HG03378 (cell line): Measurements from ENCODE around the gene CHID1.

ENCODE experiments used
- ATAC-seq: cut with Tn5 transposase; IDR thresholded peaks from one replicate; pipeline ENCODE4 v1.9.1; 2021; ENCODE audit warnings: mild to moderate bottlenecking, moderate library complexity; ENCODE audit not compliant: unreplicated experiment

The CHID1 gene

DNA sequence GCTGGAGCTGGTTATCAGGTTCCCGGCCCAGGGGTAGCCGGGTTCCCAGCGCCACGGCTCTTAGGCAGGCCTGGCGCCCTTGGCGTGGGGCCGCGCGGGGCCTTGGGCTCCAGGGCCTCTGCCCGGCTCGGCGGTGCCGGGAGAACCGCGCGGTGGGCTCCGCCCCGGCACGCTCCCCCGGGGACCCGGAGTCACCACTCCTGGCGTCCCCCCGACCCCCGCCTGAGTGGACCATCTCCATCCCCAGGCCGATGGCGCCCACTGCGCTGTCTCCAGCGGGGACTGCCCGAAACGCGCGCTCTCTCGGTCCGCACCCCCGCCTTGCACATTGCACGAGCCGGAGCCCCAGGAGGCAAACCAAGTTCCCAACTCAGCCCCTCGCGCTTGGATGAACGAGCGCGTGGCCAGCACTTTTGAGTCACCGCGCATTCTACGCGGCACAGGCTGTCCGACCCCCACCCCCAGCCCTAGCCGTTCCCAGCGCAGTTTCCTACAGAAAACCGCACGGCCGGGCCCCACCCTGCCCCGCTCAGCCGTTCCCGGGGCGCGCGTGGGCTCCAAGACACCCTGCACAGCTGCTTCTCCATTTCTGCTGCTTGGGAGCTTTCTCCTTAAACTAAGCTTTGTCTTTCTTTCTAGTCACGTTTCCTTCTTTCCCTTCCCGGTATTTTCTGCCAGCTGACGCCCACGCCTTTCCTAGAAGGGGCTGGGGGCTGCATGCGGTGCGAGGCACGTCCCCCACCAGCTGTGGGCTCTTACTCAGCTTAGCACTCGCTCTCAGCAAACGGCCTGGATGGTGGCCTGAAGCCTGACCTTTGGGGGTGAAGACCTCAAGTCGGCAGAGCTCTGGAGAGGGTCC, 650 bp upstream of the CHID1 start:
- ATAC-seq: no peak

DNA sequence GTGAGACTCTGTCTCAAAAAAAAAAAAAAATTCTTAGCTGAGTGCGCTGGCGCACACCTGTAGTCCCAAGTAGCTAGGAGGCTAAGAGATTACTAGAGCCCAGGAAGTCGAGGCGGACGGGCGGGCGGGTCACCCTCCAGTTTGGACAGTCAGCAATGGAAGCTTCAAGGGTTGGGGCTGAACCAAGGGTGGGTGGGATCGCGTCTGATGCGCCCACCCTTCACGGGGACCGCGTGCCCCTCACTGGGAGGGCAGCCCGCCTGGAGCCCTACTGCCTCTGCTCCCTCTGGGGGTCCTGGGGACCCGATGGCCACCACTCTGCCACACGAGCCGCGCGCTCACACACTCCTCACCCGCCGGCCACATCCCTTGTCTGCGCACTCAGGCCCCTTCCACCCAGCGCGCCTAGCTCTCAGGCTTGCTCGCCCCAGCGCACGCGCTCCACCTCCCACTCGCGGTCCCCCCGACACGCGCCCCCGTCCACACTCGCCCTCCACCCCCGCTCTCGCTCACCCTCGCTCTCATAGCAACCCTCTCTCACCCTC, 494 bp downstream of the CHID1 start:
- ATAC-seq: no peak

DNA sequence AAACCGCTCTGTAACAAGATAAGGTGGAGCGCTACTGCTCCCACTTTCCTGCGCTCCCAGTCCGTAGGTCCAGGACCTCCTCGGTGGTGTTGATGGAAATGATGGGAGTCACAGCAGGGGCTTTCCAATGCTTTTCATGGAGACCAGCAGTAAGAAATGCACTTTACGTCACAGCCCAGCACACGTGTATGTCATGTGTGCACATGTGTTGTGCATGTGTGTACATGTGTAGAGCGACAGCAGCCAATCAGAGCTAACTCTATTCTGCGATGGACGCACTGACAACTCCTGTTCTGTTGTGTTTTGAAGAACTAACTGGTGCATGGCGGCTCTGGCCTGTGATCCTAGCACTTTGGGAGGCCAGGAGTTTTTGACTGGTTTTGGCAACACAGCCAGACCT, 1.2 kb downstream of the CHID1 start:
- ATAC-seq: no peak

DNA sequence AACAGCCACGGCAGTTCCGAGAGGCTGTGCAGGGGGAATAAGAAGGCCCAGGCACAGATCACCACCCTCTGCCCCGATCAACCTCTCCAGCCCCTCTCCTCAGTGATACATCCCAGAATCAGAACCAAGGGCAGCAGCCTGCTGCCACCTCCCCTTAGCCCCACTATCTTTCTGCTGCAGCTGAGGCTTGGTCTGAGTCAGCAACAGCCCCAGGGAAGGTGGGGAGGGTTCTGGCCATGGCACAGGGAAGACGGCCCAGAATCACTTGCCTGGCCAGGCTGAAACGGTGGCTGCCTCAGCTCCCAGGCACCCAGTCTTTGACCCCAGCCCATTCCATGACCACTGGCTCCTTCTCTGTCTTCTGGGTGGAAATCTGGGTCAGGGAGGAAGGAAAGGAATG, 2.3 kb downstream of the CHID1 start:
- no peak for ATAC-seq

DNA sequence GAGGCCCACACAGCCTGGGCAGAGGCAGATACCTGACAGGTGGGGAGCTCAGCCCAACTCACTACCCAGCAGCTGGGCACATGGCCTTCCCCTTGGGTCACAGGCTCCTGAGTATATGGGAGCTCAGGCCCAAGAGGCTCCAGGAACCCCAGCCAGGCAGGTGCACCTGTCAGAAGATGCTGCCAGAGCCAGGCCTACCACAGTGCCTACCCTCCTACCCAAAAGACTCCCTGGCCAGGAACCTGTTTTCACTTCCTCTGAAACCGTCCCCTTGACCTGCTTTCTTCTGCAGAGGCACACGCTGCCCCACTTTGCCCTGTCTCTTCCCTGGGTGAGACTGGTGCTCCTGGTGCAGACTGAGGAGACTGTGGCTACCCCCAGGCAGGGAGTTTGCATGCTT, 2.9 kb downstream of the CHID1 start:
- no peak for ATAC-seq

DNA sequence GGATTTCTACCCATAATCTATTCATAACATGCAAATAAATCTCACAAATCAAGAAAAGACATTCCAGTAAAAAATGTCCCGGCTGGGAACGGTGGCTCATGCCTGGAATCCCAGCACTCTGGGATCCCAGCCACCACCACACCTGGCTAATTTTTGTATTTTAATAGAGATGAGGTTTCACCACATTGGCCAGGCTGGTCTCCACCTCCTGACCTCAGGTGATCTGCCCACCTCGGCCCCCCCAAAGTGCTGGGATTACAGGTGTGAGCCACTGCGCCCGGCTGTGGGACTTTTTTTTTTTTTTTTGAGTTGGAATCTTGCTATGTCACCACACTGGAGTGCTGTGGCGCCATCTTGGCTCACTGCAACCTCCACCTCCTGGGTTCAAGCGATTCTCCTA, 4.7 kb downstream of the CHID1 start:
- ATAC-seq: no peak

DNA sequence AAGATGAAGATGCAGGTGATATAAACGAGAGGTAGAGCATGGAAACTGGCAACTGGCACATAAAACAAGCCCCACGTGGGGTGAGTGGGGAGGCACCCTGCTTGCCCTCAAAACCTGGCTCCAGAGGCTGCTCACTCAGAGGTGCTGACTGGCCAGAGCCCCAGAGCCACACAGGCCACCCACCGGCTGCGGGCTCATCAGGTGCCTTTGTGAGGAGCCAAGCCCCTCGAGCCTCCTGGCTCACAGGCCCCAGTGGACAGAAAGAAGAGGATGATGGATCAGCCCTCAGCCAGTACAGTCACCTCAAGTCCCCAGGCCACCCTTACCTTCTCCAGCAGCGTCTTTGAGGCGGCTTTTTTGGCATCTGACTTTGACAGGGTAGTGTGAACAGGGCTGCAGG, 6.2 kb downstream of the CHID1 start:
- ATAC-seq: no peak

DNA sequence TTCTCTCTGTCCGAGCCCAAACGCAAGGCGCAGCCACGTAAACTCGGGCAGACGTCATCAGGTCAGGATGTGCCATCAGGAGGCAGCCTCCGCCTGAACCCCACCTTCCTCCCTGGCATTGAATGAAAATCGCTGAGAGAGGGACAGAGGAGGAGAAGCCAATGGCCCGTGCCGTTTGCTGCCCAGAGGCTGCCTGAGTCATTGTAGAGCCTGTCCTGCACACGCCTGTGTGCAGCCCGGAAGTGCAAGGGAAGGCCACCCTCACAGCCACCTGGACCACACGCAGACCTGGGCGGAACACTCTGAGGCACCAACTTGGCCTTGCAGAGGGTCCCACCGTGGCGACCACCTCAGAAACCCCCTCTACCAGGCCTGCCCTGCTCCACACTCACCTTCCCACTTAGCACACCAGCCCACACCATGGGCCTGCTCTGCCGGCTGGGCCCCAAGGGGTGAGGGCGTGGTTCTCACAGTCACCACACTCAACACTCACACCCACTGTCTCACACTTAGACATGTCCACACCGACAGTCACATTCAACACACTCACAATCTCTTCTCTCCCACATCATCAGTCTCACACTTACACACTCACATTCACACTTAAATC, 9.1 kb downstream of the CHID1 start:
- ATAC-seq: no peak

DNA sequence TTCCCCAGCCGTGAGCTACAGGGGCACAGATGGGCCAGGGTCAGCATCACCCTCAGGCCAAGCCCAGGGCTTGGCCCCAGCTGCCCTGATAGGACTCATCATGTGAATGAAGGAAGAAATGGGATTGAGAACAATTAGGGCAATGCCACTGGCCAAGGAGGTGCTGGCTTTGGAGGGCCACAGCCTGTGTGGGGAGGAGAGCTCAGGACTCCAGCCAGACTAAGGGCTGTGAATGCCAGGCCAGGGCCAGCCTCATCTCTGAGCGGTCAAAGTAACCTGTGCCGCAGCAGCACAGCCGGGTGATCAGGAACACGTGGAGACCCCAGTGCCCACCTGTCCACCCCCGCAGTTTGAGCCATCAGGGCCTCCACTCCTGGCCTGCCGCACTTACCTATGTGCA, 10.1 kb downstream of the CHID1 start:
- ATAC-seq: no peak

DNA sequence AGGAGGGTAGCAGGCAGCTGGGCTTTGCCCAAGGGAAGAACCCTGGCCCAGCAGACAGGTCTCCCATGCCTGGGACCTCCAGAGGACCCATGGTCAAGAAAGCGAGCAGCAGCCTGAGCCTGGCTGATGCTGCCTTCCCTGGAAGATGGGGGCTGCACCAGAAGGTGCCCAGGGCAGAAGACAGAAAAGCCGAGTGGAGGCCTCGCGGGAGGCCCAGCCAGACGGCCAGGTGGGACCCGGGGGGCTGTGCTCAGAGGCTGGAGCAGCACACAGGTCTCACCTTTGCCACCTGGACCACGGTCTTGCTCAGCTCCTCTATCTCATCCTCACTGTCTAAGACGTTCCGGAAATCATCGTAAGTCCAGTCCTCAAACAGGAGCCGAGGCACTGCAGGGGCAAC, 10.9 kb downstream of the CHID1 start:
- no peak for ATAC-seq

DNA sequence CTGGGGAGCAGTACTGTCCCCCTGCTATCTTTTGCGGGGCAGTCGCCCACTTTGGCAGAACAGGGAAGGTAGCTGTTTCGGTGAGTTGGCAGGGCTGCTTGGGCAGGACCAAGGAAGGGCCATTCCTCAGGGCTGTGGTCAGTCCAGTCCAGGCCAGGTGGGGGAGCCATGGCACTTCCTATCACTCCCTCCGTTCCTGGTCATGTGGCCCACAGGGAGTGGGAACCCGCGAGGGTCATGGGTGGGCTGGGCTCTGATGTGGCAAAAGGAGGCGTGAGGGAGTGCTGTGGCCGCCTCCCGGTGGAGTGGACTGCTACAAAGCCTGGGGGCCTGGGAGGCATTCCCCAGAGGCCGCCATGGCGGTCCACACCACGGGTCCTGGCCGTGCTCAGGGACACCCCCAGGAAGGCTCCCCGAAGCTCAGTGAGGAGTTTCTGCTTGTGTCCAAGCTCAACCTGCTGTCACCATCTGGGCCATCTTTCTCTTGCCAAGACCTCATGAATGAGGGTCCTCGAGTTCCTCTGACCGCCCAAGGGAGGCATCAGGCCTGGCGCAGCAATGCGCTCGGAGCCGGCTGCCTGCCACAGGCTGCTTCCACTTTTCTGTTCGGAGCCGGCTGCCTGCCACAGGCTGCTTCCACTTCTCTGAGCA, 11.9 kb downstream of the CHID1 start:
- ATAC-seq: no peak

DNA sequence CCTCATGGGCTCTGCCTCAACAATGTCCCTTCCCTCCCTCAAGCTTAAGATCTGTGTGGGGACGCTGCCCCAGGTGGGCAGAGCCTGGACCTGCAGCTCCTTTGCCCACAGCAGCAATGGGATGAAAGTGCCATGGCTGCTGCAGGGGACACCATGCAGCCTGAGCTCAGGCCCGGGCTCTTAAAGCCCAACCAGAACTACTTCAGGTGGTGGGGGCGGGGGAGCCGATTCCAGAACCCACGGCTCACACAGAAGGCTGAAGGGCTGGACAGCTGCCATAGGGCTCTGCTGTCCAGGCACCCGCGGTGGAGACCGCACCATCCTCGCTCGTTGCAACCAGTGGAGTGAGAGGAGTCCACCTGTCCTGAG, 12.5 kb downstream of the CHID1 start:
- no peak for ATAC-seq

DNA sequence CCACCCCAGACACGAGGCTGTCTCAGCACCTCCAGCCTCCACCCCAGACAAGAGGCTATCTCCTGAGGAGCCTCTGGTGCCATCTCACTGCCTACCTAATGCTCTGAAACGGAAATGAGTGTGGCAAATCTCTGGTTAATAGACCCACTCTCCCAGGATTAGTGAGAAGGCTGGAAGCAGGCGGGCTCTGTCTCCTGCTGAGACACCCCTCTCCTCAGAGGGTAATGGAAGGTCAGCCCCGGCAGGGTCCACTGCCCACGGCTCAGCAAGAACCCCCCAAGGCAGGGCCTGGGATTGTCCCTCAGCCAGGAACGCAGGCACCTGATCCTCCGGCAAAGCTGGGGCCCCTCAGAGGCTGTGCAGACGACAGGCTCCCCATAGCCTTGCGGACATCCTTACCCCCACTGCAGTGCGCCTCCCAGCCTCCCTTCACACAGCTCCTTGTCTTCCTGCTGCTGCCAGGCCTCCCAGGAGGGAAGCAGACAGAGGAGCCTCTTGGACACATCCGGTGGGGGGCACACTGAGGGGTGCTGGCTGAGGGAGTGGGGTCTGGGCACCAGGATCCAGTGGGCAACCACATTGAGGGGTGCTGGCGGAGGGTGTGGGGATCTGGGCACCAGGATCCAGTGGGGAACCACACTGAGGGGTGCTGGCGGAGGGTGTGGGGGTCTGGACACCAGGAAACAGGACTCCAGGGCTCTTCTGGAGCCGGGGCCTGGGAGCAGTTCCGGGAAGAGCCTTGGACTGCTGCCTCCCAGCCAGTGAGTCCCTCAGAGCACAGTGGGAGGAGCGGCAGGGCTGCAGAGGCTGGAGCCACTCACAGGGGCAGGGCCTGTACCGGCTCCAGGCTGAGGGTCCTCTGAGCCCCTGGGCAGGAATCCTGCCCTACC, 13.1 kb downstream of the CHID1 start:
- ATAC-seq: no peak

DNA sequence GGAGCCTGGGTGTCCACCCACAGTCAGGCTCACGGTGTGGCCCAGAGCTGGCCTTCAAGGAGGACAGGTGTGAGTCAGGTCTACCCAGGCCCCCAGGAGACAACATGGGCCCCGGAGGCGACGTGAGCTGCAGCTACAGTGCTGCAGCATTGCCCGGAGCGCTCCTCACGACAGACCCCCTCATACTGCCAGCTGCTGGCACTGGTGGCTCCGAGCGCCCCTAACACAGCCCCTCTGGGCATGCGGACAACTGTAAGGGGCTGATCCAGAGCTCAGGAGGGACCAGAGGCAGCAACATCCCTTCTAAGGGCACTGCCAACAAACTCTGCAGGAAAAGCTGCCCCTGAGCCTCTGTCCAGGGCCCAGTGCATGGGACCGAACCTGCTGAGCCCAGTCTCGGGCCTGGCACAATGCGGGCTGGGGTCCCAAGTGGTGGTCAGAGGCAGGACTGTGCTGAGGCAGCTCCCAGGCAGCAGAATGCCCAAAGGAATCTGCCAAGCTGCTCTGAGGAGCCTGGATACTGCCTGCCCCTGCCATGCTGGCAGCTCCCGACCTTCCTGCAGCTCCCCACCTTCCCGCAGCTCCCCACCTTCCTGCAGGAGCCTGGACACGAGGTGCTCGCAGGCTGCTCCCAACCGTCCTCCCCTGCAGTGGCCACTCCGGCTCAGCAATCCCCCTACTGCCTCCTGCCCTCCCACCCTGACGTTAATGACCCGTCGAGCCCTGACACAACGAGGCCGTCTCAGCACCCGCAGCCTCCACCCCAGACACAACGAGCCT, 15.1 kb downstream of the CHID1 start:
- no peak for ATAC-seq

DNA sequence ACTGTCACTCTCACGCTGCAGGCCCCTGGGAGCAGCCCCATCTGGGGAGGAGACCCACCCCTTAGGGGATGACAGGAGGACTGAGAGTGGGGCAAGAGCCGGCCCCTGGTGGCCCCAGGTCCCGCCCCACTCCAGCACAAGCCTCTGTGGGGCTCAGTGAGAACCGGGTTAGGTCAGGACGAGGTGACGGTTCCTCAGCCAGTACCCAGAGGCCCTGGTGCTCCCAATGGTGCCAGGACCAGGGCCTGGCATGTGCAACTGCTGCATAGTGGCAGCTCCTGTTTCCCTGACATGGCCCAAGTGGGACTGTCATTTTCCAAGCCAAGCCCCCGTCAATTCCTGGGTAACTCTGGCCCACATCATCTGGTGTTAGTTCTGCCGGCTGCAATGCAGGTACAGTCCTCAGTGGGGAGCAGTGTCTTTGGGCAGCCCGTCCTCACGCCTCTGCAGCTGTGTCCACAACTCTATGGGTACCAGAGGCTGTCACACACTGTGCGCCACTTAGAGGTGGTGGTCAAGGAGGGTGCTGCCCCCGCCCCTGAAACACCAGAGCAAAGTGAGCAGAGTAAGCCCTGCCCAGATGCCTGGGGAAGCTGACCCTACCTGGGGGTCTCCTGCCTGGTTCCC, 15.9 kb downstream of the CHID1 start:
- no peak for ATAC-seq

DNA sequence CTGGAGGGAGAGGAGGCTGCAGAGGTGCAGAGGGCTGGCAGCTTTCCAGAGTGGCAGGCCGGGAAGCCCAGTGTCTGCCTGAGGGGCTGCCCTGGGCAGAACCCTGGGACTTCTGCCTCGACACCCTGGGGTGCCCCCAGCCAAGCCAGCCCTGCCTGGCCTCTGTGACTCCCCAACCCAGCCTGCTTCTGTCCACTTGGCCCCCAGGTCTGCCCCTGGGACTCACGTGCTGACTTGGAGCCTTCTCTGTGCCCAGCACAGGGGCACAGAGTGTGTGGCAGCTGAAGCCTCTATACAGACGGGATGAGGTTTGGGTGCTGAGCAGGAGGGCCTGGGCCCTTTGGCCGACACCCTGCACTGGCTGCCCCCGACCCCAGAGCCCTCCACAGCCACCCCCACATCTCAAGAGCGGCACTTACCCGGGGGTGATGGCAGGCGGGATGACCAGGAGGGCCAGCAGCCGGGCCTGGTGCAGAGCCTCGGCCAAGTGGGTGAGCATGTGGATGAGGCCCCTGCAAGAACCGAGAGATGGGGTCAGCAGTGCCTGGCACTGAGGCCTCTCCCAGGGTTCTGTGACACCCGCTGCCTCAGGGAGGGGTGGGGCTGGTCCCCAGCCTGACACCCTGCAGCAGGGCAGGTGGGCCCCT, 17.5 kb downstream of the CHID1 start:
- ATAC-seq: no peak

DNA sequence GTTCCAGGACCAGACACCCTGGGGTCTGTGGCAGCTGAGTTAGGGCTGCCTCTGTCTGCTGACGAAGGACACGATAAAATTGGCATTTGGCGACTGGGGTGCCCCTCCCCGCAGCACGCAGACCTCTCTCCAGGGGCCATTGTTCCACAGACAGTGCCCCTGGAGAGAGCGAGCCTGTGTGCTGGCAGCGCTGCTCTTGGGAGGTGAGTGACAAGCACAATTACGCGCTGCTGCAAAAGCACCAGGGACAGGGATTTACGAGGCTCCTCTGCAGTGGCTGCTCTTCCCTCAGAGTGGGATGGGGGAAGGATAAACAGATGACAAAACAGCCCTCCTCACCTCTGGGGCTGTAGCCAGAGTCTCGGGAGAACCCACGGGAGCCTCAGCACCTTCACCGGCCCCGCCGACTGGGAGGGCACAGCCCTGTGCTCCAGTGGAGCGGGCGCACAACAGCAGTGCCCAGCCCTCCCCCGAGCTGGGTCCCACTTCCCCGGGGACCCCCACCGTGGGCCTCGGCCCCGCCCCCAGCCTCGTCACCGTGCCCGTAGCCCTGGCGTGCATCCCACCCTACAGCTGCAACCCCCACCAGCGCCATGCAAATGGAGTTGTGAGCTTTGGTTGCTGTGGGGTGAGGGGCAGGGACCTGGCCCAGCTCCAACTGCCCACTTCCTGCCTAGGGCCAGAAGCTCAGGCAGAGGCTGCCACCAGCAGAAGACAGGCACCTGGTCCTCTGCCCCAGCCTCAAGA, 19.6 kb downstream of the CHID1 start:
- no peak for ATAC-seq

DNA sequence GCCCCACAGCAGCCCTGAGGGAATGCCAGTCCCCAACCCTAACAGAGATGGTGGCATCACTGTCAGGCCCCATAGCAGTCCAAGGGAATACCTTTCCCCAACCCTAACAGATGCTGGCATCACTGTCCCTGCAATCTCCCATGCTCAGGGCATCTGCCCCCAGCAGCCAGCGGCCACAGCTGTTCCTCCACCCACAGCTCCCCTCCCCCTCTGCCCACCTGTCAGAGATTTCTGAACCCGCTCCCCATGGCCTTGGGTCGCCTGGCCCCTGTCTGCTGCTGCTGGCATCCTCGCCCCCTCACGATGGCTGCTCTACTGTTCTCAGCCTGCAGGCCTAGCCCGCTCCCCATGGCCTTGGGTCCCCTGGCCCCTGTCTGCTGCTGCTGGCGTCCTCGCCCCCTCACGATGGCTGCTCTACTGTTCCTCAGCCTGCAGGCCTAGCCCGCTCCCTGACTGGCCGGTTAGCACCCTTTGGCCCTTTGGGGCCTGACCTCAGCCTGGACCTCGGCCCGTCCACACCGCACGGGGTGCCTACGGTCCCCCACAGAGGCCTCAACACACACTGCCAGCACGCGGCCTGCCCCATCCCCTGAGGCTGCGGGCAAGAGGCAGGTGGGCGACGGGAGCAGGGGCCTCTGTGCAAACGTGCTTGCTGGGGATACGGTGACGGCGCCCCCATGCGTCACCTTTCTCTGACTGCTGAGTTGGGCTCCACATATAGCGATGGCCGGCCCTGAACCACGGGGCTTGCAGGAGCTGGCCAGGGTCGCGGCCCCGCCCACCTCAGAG, 20.7 kb downstream of the CHID1 start:
- no peak for ATAC-seq
